ENCODE data around the gene KRT86.

DNA sequence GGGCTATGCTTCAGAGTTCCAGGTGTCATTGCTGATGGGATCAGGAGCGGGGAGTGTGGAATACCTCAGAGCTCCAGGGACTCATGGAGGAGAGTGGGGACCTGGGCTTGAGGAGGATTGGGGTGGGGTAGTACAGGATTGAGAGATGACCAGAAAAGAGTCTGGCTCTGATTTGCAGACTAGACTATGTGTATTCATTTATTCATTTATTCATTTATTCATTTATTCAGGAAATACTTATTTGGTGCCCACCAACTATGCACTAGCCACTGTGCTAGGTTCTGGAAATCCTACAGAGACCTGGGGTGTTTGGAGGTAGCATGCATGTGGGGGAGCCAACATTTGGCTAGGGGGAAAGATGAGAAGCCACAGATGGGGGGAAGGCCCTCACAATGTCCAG is 47.6 kb downstream of the KRT86 start:
- TF ChIP-seq, protein P1, sequence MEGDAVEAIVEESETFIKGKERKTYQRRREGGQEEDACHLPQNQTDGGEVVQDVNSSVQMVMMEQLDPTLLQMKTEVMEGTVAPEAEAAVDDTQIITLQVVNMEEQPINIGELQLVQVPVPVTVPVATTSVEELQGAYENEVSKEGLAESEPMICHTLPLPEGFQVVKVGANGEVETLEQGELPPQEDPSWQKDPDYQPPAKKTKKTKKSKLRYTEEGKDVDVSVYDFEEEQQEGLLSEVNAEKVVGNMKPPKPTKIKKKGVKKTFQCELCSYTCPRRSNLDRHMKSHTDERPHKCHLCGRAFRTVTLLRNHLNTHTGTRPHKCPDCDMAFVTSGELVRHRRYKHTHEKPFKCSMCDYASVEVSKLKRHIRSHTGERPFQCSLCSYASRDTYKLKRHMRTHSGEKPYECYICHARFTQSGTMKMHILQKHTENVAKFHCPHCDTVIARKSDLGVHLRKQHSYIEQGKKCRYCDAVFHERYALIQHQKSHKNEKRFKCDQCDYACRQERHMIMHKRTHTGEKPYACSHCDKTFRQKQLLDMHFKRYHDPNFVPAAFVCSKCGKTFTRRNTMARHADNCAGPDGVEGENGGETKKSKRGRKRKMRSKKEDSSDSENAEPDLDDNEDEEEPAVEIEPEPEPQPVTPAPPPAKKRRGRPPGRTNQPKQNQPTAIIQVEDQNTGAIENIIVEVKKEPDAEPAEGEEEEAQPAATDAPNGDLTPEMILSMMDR (conservative IDR thresholded peaks at IDR 0.05; ENCODE audit: low read depth in 2 of 2): no peak
- TF ChIP-seq, protein P2, sequence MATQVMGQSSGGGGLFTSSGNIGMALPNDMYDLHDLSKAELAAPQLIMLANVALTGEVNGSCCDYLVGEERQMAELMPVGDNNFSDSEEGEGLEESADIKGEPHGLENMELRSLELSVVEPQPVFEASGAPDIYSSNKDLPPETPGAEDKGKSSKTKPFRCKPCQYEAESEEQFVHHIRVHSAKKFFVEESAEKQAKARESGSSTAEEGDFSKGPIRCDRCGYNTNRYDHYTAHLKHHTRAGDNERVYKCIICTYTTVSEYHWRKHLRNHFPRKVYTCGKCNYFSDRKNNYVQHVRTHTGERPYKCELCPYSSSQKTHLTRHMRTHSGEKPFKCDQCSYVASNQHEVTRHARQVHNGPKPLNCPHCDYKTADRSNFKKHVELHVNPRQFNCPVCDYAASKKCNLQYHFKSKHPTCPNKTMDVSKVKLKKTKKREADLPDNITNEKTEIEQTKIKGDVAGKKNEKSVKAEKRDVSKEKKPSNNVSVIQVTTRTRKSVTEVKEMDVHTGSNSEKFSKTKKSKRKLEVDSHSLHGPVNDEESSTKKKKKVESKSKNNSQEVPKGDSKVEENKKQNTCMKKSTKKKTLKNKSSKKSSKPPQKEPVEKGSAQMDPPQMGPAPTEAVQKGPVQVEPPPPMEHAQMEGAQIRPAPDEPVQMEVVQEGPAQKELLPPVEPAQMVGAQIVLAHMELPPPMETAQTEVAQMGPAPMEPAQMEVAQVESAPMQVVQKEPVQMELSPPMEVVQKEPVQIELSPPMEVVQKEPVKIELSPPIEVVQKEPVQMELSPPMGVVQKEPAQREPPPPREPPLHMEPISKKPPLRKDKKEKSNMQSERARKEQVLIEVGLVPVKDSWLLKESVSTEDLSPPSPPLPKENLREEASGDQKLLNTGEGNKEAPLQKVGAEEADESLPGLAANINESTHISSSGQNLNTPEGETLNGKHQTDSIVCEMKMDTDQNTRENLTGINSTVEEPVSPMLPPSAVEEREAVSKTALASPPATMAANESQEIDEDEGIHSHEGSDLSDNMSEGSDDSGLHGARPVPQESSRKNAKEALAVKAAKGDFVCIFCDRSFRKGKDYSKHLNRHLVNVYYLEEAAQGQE (IDR thresholded peaks at IDR 0.05; ENCODE audit: unreplicated experiment): no peak
- no peak for TF ChIP-seq CREB1 (CRISPR knock-in tag; IDR thresholded peaks at IDR 0.05; ENCODE audit: low read depth)
